GM20000 (cell line): ENCODE results near the gene FOXM1.

Experiments
- DNase-seq: peaks from one replicate; pipeline ENCODE4 v3.0.0; 2012; ENCODE audit warnings: low spot score
- CTCF ChIP-seq: IDR thresholded peaks from 2 replicates; pipeline ENCODE4 v1.5.1; 2012; ENCODE audit warnings: mild to moderate bottlenecking, control low read depth; ENCODE audit errors: extremely low read depth, missing control alignments

The FOXM1 gene

GRCh38 chr12:2877047-2877952 is at the start of gene FOXM1, which contains the start of gene RHNO1:
TSS of gene FOXM1 (minus strand) at chr12:2877174. CDS start at chr12:2874478, 2,696 bp downstream.
TSS of gene RHNO1 (plus strand) at chr12:2877223. CDS start at chr12:2885367, 8,144 bp downstream.
- peak; percentile 97 for DNase-seq
- TF ChIP-seq CTCF, result no peak

GRCh38 chr12:2925322-2925995 is 48.5 kb upstream of the FOXM1 start:
- TF ChIP-seq CTCF, result no peak
- DNase-seq, result no peak

- DNase-seq, result no peak
- no peak for TF ChIP-seq CTCF
These were observed 47.0 kb upstream of the FOXM1 start for GRCh38 chr12:2924019-2924418.

GRCh38 chr12:2923057-2923456 is 46.1 kb upstream of the FOXM1 start:
- DNase-seq, result no peak
- no peak for TF ChIP-seq CTCF

- no peak for TF ChIP-seq CTCF
- no peak for DNase-seq
These were observed 45.4 kb upstream of the FOXM1 start for GRCh38 chr12:2922329-2922728.

GRCh38 chr12:2919249-2919648 is 42.3 kb upstream of the FOXM1 start:
- no peak for TF ChIP-seq CTCF
- DNase-seq, result no peak

- TF ChIP-seq CTCF, result no peak
- DNase-seq, result no peak
These were observed 35.2 kb upstream of the FOXM1 start for GRCh38 chr12:2912216-2912575.
